HFFc6 (cell line): ENCODE data around the gene MEF2B. TPM values are rescaled to one million over a fixed set of nuclear protein-coding genes. Genes with fewer than 3 reads are reported as not detected.

ENCODE experiments used
- DNase-seq: peaks from one replicate; pipeline ENCODE4 v3.0.0-alpha.2; 2018
- H3K27ac Mint-ChIP-seq: 2 replicates; pipeline ENCODE4 v1.8.0; 2020; ENCODE audit warnings: mild to moderate bottlenecking, mixed read lengths
- H3K27me3 Mint-ChIP-seq: 2 replicates; pipeline ENCODE4 v1.8.0; 2021; ENCODE audit warnings: mild to moderate bottlenecking, moderate library complexity, mixed read lengths; ENCODE audit not compliant: insufficient read depth
- H3K36me3 Mint-ChIP-seq: 2 replicates; pipeline ENCODE4 v1.8.0; 2021; ENCODE audit warnings: low read depth, mixed read lengths
- H3K4me1 Mint-ChIP-seq: 2 replicates; pipeline ENCODE4 v1.8.0; 2020; ENCODE audit warnings: low read depth, mixed read lengths
- H3K4me3 Mint-ChIP-seq: 2 replicates; pipeline ENCODE4 v1.8.0; 2020; ENCODE audit warnings: mild to moderate bottlenecking, moderate library complexity, mixed read lengths
- H3K9me3 Mint-ChIP-seq: 2 replicates; pipeline ENCODE4 v1.8.0; 2020; ENCODE audit warnings: mild to moderate bottlenecking, mixed read lengths
- total RNA-seq, 6 experiments: library from RNA; stranded (reverse); fragmentation: NEBNext Ultra II Directional; extraction: Animal tissue kit (Norgen Biotek cat#: 25700); gene quantifications; 2 replicates in 1 of 6; 3 replicates in 5 of 6; pipeline ENCODE4 v1.2.3, GENCODE V29; 2021
- TF ChIP-seq, protein P1 (sequence below): fragments of 200-600 bp; sonication (generic); IDR thresholded peaks from 2 replicates; pipeline ENCODE4 v1.5.0; 2021; ENCODE audit warnings: antibody characterized with exemption, mild to moderate bottlenecking

Gene MEF2B
- total RNA-seq, 6 experiments from 2014 or later = 0.20 to 1.9 (median 0.82) TPM

DNA sequence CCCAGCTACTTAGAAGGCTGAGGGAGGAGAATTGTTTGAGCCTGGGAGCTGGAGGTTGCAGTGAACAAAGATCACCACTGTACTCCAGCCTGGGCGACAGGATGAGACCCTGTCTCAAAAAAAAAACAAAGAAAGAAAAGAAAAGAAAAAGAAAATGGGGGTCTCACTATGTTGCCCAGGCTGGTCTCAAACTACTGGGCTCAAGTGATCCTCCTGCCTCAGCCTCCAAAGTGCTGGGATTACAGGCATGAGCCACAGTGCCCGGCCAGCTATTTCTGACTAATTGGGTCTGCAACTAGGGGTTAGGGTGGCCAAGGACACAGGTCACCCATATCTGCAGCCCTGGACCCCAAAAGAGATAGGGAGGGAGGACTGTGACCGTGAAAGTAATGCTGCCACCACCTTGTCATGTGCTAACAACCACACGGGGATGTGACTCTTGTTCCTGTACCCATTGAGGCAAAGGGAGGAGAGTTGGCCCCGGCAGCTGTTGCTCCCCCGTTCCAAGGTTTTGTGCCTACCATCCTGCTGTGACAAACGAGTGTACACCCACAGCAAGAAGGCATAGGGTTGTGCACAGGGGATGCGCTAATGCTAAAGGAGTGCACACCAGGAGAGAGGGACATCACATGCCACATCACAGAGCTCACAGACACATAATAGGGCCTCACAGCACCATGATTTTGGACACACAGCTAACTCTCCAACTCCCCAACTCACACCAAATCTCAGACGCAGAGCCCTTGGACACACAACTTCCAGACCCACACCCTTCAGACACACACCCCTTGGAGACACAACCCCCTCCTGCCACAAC lies 619 bp downstream of the MEF2B start:
- no peaks in the 10 kb centered on the region for H3K4me1 Mint-ChIP-seq
- no peak for DNase-seq
- no peaks in the 10 kb centered on the region for H3K9me3 Mint-ChIP-seq
- no peak overlapping the region for H3K4me3 Mint-ChIP-seq
- H3K27me3 Mint-ChIP-seq = no peaks in the 10 kb centered on the region; the same call in 1 of the 2 replicates
- no peak overlapping the region for H3K27ac Mint-ChIP-seq
- no peaks in the 10 kb centered on the region for H3K36me3 Mint-ChIP-seq
- TF ChIP-seq, protein P1, sequence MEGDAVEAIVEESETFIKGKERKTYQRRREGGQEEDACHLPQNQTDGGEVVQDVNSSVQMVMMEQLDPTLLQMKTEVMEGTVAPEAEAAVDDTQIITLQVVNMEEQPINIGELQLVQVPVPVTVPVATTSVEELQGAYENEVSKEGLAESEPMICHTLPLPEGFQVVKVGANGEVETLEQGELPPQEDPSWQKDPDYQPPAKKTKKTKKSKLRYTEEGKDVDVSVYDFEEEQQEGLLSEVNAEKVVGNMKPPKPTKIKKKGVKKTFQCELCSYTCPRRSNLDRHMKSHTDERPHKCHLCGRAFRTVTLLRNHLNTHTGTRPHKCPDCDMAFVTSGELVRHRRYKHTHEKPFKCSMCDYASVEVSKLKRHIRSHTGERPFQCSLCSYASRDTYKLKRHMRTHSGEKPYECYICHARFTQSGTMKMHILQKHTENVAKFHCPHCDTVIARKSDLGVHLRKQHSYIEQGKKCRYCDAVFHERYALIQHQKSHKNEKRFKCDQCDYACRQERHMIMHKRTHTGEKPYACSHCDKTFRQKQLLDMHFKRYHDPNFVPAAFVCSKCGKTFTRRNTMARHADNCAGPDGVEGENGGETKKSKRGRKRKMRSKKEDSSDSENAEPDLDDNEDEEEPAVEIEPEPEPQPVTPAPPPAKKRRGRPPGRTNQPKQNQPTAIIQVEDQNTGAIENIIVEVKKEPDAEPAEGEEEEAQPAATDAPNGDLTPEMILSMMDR = no peak

DNA sequence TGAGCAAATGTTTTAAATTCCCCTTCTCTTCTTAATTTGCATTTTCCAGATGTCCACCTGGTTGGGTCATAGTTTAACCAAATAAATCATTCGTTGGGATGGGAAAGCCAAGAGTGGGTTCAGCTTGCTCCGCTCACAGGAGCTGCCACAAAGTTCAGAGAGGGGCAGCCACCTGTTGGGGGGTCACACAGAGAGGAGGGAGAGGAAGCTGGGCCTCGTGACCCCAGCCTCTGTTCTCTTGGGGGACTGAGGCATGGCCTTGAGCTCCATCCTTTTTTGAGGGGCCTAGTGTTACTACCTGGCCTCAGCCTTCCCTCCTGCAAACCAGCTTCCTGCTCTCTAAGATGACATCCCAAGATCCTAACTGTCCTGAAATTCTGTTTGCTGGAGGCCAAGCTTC lies 2.5 kb downstream of the MEF2B start:
- no peak overlapping the region for H3K4me3 Mint-ChIP-seq
- H3K27ac Mint-ChIP-seq = no peak overlapping the region
- H3K9me3 Mint-ChIP-seq = no peaks in the 10 kb centered on the region
- DNase-seq = no peak
- TF ChIP-seq, protein P1 = no peak
- no peaks in the 10 kb centered on the region for H3K36me3 Mint-ChIP-seq
- no peaks in the 10 kb centered on the region; the same call in 1 of the 2 replicates for H3K27me3 Mint-ChIP-seq
- H3K4me1 Mint-ChIP-seq = no peaks in the 10 kb centered on the region

DNA sequence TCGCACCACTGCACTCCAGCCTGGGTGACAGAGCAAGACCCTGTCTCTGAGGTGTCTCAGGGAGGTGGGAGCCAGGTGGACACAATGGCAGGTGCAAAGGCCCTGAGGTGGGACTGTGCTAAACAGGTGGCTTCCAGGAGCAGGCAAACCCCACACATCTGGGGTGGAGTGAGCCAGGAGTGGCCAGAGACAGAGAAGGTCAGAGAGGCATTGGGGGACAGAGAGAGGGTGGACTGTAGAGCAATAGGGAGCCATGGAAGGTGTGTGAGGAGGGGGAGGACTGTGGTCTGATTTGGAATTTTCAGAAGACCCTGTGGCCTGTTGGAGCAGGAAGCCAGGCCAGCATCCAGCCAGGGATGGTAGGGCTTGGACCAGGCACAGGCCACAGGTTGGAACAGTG lies 4.7 kb downstream of the MEF2B start:
- H3K4me3 Mint-ChIP-seq = no peak overlapping the region
- DNase-seq = no peak
- TF ChIP-seq, protein P1 = no peak
- no peaks in the 10 kb centered on the region for H3K36me3 Mint-ChIP-seq
- H3K9me3 Mint-ChIP-seq = no peaks in the 10 kb centered on the region
- H3K27ac Mint-ChIP-seq = no peak overlapping the region
- no peaks in the 10 kb centered on the region for H3K4me1 Mint-ChIP-seq
- no peaks in the 10 kb centered on the region; the same call in 1 of the 2 replicates for H3K27me3 Mint-ChIP-seq

DNA sequence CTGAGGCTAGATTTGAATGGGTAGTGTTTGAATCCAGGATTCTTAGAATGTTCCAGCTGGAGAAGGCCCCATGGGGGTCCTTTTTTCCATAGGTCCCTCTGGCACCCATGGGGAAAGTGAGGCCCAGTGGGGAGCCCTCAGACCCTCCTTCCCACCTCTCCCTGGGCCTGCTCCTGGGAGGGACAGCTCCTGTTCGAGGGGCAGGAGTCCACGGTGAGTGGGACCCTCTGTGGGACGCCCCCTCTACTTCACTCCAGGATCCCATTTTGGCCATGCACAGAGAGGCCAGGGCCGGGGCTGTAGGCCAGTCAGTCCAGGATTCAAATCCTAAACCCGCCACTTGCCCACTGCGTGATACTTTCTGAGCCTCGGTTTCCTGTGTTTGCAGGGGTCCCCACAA lies 7.6 kb downstream of the MEF2B start:
- H3K36me3 Mint-ChIP-seq = no peaks in the 10 kb centered on the region
- no peaks in the 10 kb centered on the region for H3K27me3 Mint-ChIP-seq
- H3K4me3 Mint-ChIP-seq = no peak overlapping the region
- TF ChIP-seq, protein P1 = no peak
- no peak overlapping the region for H3K27ac Mint-ChIP-seq
- DNase-seq = no peak
- H3K4me1 Mint-ChIP-seq = no peaks in the 10 kb centered on the region
- H3K9me3 Mint-ChIP-seq = no peaks in the 10 kb centered on the region

DNA sequence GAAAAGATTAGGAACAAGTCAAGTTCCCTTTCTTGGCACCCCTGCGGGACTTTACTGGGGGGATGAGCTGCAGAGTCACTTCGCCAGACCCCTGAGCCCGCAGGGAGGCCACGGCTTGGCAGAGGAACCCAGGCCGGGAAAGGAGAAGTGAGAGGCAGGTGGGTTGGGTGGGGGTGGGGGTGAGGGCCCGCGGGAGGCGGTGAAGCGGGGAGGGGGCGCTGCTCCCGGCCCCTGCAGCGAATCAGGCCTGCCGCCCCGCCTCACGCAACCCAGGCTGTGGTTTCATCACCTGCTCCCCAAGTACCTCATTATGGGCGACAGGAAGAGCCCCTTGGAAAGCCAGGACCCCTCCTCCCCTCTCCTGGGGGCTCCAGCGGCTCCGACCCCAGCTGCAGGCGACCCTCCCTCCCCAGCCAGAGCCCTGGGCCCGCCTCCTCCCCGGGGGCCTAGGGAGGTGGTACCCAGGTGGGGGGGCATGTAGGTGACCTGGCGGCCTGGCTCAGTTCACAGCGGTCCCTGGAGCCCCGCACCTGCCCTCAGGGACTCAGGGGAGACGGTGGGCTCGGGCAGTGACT lies 9.5 kb downstream of the MEF2B start:
- DNase-seq = no peak
- H3K4me3 Mint-ChIP-seq = no peak overlapping the region
- H3K27me3 Mint-ChIP-seq = no peaks in the 10 kb centered on the region; the same call in 1 of the 2 replicates
- no peaks in the 10 kb centered on the region for H3K4me1 Mint-ChIP-seq
- H3K36me3 Mint-ChIP-seq = peaks cover 5% of the 10 kb centered on the region; the same call in 1 of the 2 replicates
- H3K27ac Mint-ChIP-seq = no peak overlapping the region
- TF ChIP-seq, protein P1 = no peak
- H3K9me3 Mint-ChIP-seq = peaks cover 3% of the 10 kb centered on the region; the same call in 1 of the 2 replicates
